Measurements from ENCODE around the gene ARHGAP9. TPM values are rescaled to one million over a fixed set of nuclear protein-coding genes. Genes with fewer than 3 reads are reported as not detected.

The ARHGAP9 gene
- total RNA-seq, 1 experiment from 2014 or later: 0.92 TPM

DNA sequence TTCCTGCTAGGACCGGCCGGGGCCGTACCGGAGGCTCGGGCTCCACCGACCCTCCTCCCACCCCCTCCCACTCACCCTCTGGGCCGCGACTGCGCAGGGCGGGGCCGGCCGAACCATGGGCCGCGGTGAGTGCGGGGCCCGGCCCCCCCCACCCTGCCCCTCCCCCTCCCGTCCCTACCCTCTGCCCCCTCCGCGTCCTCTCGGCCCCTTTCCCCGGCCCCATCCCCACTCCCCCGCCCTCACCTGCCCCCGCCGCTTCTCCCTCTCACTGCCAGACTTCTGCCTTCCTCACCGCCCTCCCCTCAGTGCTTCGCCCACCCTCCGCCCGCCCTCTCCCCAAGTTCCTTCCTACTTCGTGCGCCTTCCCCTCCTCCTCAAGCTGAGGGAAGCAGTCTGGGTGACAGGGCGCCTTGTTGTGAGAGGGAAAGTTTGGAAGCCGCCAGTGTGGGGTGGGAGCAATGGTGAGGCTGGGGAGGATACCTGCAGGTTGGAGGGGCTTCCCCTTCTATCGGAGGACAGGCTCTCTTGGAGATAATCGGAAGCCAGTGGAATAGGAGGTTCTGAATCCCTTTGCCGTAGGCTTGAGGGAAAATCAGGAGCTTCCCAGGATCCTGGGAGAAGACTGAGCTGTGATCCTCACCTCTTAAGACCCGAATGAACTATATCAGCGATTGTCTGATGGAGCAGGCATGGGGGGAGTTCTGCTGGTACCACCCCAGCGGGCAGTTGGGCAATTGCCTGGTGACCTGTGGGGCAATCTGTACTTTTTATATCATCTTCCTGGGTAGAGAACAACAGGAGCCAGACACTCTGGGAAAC, 43.4 kb upstream of the ARHGAP9 start:
- in situ Hi-C loops (cut with HindIII; ENCODE audit: low pct_unique_long_range_greater_than_20kb, low sequenced_read_pairs) (no loop called here), intact Hi-C loops (cut with micrococcal nuclease; ENCODE audit: unreplicated experiment) (no loop called here)
- TF ChIP-seq, protein P1, sequence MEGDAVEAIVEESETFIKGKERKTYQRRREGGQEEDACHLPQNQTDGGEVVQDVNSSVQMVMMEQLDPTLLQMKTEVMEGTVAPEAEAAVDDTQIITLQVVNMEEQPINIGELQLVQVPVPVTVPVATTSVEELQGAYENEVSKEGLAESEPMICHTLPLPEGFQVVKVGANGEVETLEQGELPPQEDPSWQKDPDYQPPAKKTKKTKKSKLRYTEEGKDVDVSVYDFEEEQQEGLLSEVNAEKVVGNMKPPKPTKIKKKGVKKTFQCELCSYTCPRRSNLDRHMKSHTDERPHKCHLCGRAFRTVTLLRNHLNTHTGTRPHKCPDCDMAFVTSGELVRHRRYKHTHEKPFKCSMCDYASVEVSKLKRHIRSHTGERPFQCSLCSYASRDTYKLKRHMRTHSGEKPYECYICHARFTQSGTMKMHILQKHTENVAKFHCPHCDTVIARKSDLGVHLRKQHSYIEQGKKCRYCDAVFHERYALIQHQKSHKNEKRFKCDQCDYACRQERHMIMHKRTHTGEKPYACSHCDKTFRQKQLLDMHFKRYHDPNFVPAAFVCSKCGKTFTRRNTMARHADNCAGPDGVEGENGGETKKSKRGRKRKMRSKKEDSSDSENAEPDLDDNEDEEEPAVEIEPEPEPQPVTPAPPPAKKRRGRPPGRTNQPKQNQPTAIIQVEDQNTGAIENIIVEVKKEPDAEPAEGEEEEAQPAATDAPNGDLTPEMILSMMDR (IDR thresholded peaks at IDR 0.05): no peak
- no peak for TF ChIP-seq TCF7L2 (IDR thresholded peaks at IDR 0.05; ENCODE audit: low read depth, low read length)
- peak overlapping the region; percentile 97 for H3K27ac ChIP-seq (ENCODE audit: low read length)
- no peak for ATAC-seq
- POLR2A ChIA-PET: no interaction called here
- CTCF ChIA-PET: no interaction called here
- H3K4me1 ChIP-seq (ENCODE audit: control insufficient read depth, insufficient read depth, low read length): peaks cover 36% of the 10 kb centered on the region
- BruUV-seq (replicated peaks): TSS peak; percentile 60
- peaks cover 12% of the 10 kb centered on the region; the same call in 1 of the 2 replicates for H3K36me3 ChIP-seq (ENCODE audit: control insufficient read depth, insufficient read depth, low read length)
- no peaks in the 10 kb centered on the region for H3K27me3 ChIP-seq (ENCODE audit: control insufficient read depth, insufficient read depth, low read length)
- no peak for DNase-seq (ENCODE audit: low read depth, low spot score)
- H3K4me3 ChIP-seq (ENCODE audit: low read depth in 2 of 2, low read length in 2 of 2): peak overlapping the region; percentile 85 to 86
- H3K9me3 ChIP-seq (ENCODE audit: control insufficient read depth, insufficient read depth, low read depth, low read length): no peaks in the 10 kb centered on the region

- Histone ChIP-seq H3K27me3 (ENCODE audit: control insufficient read depth, insufficient read depth, low read length) (no peaks in the 10 kb centered on the region), H3K27ac (ENCODE audit: low read length) (peak within 1 kb of the TSS; percentile 97), H3K36me3 (ENCODE audit: control insufficient read depth, insufficient read depth, low read length) (peaks cover 12% of the 10 kb centered on the region; the same call in 1 of the 2 replicates), H3K9me3 (ENCODE audit: control insufficient read depth, insufficient read depth, low read depth, low read length) (no peaks in the 10 kb centered on the region), H3K4me1 (ENCODE audit: control insufficient read depth, insufficient read depth, low read length) (peaks cover 39% of the 10 kb centered on the region), H3K4me3 (ENCODE audit: low read depth in 2 of 2, low read length in 2 of 2) (peak within 1 kb of the TSS; percentile 85 to 86)
- ATAC-seq: peak; percentile 66
- in situ Hi-C loops (cut with HindIII; ENCODE audit: low pct_unique_long_range_greater_than_20kb, low sequenced_read_pairs): no loop called here
- TF ChIP-seq TCF7L2 (IDR thresholded peaks at IDR 0.05; ENCODE audit: low read depth, low read length) (peak; percentile 99), POLR2AphosphoS5 (IDR thresholded peaks at IDR 0.05; ENCODE audit: low read depth, low read length) (peak; percentile 50; the same call in 1 of the 2 replicates), SIN3A (IDR thresholded peaks at IDR 0.05; ENCODE audit: borderline replicate concordance, insufficient read depth, low read depth, low read length) (peak; percentile 99), REST (IDR thresholded peaks at IDR 0.05; ENCODE audit: insufficient read depth in 1 of 2, low read depth in 2 of 2, low read length in 1 of 2) (no peak)
- DNase-seq (ENCODE audit: low read depth, low spot score): peak; percentile 80
- ChIA-PET CTCF (no interaction called here), POLR2A (no interaction called here)
- BruUV-seq (replicated peaks): no TSS peak
- intact Hi-C loops (cut with micrococcal nuclease; ENCODE audit: unreplicated experiment): no loop called here
Measured at GRCh38 chr12:57522011-57522886, 42.6 kb upstream of the ARHGAP9 start, which contains the start of gene MBD6. TSS of gene MBD6 (plus strand) at chr12:57522824. CDS start at chr12:57524304, 1,480 bp downstream.
